GM12878 (cell line): ENCODE data around the gene EHD2. TPM values are rescaled to one million over a fixed set of nuclear protein-coding genes. Genes with fewer than 3 reads are reported as not detected.

Experiments used
- CREM ChIP-seq: IDR thresholded peaks from 2 replicates; pipeline ENCODE4 v1.6.1; 2014; ENCODE audit warnings: antibody characterized with exemption, low read depth
- ESRRA ChIP-seq: IDR thresholded peaks from 2 replicates; pipeline ENCODE4 v1.6.1; 2012; ENCODE audit warnings: mild to moderate bottlenecking, low read length, improper control_type of control experiment
- FOS ChIP-seq: IDR thresholded peaks from 3 replicates; pipeline ENCODE4 v1.6.1; 2011; ENCODE audit warnings: borderline replicate concordance; ENCODE audit not compliant: insufficient read length; ENCODE audit errors: extremely low read depth
- FOXK2 ChIP-seq: fragments of 450-650 bp; IDR thresholded peaks from 2 replicates; pipeline ENCODE4 v1.6.1; 2017; ENCODE audit warnings: mild to moderate bottlenecking, moderate library complexity
- MYC ChIP-seq: IDR thresholded peaks from 2 replicates; pipeline ENCODE4 v1.6.1; 2011; ENCODE audit warnings: mild to moderate bottlenecking, low read length, moderate library complexity, inconsistent platforms; ENCODE audit not compliant: insufficient read depth, insufficient replicate concordance, insufficient read length, severe bottlenecking
- NBN ChIP-seq: fragments of 450-650 bp; IDR thresholded peaks from 2 replicates; pipeline ENCODE4 v1.6.1; 2016
- polyA plus RNA-seq, 11 experiments: library from polyadenylated mRNA; depleted of rRNA in 4 of 11; unstranded in 6 of 11; stranded (reverse) in 5 of 11; fragments of >200 nt; fragmentation: Nextera tagmentation in 4 of 11; fragmentation: Illumina TruSeq in 1 of 11; extraction: Ambion mirVana in 4 of 11; extraction: Trizol in 1 of 11; gene quantifications; 1 replicate in 1 of 11; 2 replicates in 10 of 11; pipeline versions ENCODE4 v1.2.1 to v1.2.3, GENCODE V29; 2011 to 2016; ENCODE audit warnings: inconsistent platforms in 2 of 11, missing spikeins in 2 of 11, low read depth in 1 of 11
- total RNA-seq, 4 experiments: library from RNA; depleted of rRNA in 3 of 4; stranded (reverse); fragments of >200 nt in 3 of 4; fragmentation: Illumina TruSeq in 1 of 4; extraction: Trizol in 1 of 4; gene quantifications; 2 replicates each; pipeline versions ENCODE4 v1.2.1 to v1.2.3, GENCODE V29; 2013 to 2021
- TF ChIP-seq, protein P1 (sequence below): fragments of 450-650 bp; formaldehyde crosslinking; IDR thresholded peaks from 2 replicates; pipeline ENCODE4 v1.5.0; 2022; ENCODE audit warnings: mild to moderate bottlenecking, missing genetic modification characterization
- TF ChIP-seq, protein P2 (sequence below): IDR thresholded peaks from 2 replicates; pipeline ENCODE4 v1.6.1; 2011; ENCODE audit warnings: low read depth, low read length, improper control_type of control experiment, borderline replicate concordance

Gene EHD2
- total and polyA plus RNA-seq, 10 of the 15 experiments (the other 5 are each of a cell fraction or from before 2014, with no cell fraction given) = 0.12 to 0.24 (median 0.23) TPM; not detected in 7

DNA sequence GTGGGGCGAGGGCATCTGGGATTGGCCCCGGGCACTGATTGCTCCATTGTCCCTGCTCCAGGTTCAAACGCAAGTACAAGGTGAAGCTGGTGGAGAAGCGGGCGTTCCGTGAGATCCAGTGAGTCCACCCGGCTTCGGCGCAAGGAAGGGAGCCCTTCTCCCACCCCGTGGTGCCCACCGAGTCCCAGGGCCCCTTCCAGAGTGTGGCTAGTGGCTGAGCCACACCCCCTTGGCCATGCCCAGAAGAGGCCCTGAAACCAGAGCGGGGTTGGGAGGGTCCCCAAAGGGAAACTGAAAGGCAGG is 43.4 kb downstream of the EHD2 start (continued):
- TF ChIP-seq, protein P1, sequence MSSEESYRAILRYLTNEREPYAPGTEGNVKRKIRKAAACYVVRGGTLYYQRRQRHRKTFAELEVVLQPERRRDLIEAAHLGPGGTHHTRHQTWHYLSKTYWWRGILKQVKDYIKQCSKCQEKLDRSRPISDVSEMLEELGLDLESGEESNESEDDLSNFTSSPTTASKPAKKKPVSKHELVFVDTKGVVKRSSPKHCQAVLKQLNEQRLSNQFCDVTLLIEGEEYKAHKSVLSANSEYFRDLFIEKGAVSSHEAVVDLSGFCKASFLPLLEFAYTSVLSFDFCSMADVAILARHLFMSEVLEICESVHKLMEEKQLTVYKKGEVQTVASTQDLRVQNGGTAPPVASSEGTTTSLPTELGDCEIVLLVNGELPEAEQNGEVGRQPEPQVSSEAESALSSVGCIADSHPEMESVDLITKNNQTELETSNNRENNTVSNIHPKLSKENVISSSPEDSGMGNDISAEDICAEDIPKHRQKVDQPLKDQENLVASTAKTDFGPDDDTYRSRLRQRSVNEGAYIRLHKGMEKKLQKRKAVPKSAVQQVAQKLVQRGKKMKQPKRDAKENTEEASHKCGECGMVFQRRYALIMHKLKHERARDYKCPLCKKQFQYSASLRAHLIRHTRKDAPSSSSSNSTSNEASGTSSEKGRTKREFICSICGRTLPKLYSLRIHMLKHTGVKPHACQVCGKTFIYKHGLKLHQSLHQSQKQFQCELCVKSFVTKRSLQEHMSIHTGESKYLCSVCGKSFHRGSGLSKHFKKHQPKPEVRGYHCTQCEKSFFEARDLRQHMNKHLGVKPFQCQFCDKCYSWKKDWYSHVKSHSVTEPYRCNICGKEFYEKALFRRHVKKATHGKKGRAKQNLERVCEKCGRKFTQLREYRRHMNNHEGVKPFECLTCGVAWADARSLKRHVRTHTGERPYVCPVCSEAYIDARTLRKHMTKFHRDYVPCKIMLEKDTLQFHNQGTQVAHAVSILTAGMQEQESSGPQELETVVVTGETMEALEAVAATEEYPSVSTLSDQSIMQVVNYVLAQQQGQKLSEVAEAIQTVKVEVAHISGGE (CRISPR knock-in tag) = no peak
- TF ChIP-seq MYC (no peak), FOXK2 (no peak), FOS (no peak), ESRRA (no peak), NBN (no peak), CREM (no peak)
- TF ChIP-seq, protein P2, sequence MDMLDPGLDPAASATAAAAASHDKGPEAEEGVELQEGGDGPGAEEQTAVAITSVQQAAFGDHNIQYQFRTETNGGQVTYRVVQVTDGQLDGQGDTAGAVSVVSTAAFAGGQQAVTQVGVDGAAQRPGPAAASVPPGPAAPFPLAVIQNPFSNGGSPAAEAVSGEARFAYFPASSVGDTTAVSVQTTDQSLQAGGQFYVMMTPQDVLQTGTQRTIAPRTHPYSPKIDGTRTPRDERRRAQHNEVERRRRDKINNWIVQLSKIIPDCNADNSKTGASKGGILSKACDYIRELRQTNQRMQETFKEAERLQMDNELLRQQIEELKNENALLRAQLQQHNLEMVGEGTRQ = no peak
- TF ChIP-seq, all 136 proteins: peak for 0
